Upper lobe of left lung (tissue), 6 donors: ENCODE data around the gene GTSE1. TPM values are rescaled to one million over a fixed set of nuclear protein-coding genes. Genes with fewer than 3 reads are reported as not detected.

Experiments used
- ATAC-seq, 2 donors: fragments of 200-7000 bp; cut with Tn5 transposase; one replicate each; pipeline ENCODE4 v1.9.1; 2022; ENCODE audit warnings: mild to moderate bottlenecking in 2 of 2, moderate library complexity in 2 of 2; ENCODE audit not compliant: low FRiP score in 2 of 2
- DNase-seq, 2 donors: peaks; one replicate each; pipeline ENCODE4 v3.0.0-alpha.2; 2019 to 2020
- H3K27ac ChIP-seq, 4 donors: fragments of 200-600 bp; sonication (generic); one replicate each; pipeline ENCODE4 v1.5.1; 2016 to 2019
- H3K27me3 ChIP-seq, 4 donors: fragments of 200-600 bp; sonication (generic); one replicate each; pipeline ENCODE4 v1.5.1; 2017 to 2019
- H3K36me3 ChIP-seq, 4 donors: fragments of 200-600 bp; sonication (generic); one replicate each; pipeline ENCODE4 v1.5.1; 2016 to 2019
- H3K4me1 ChIP-seq, 4 donors: fragments of 200-600 bp; sonication (generic); one replicate each; pipeline ENCODE4 v1.5.1; 2018 to 2019
- H3K4me3 ChIP-seq, 4 donors: fragments of 200-600 bp; sonication (generic); one replicate each; pipeline ENCODE4 v1.5.1; 2017 to 2019; ENCODE audit warnings: mild to moderate bottlenecking in 2 of 4, moderate library complexity in 1 of 4
- H3K9me3 ChIP-seq, 4 donors: fragments of 200-600 bp; sonication (generic); one replicate each; pipeline ENCODE4 v1.5.1; 2018 to 2019
- CTCF ChIP-seq, 6 experiments: fragments of 450-650 bp in 4 of 6; fragments of 200-600 bp in 2 of 6; sonication (generic) in 2 of 6; IDR thresholded peaks; one replicate each; pipeline ENCODE4 v1.5.1; 2016 to 2019; ENCODE audit warnings: antibody characterized with exemption in 6 of 6
- EP300 ChIP-seq, 4 donors: sonication (generic); formaldehyde crosslinking; IDR thresholded peaks; one replicate each; pipeline ENCODE4 v1.5.1; 2017; ENCODE audit warnings: antibody characterized with exemption in 4 of 4, control low read depth in 2 of 4
- POLR2A ChIP-seq, 4 donors: fragments of 450-650 bp; IDR thresholded peaks; one replicate each; pipeline ENCODE4 v1.5.1; 2016 to 2017; ENCODE audit warnings: antibody characterized with exemption in 4 of 4, mild to moderate bottlenecking in 2 of 4
- POLR2AphosphoS5 ChIP-seq, 2 donors: sonication (generic); formaldehyde crosslinking; IDR thresholded peaks; one replicate each; pipeline ENCODE4 v1.5.1; 2017; ENCODE audit warnings: antibody characterized with exemption in 2 of 2
- WGBS, 2 donors: methylation state at CpG; one replicate each; pipeline ENCODE4 v1.1.5; 2017 to 2018; 5-methylcytosine and 5-hydroxymethylcytosine counted together
- total RNA-seq, 6 donors: library from RNA; depleted of rRNA in 4 of 6; stranded (reverse); fragments of >200 nt in 4 of 6; gene quantifications; one replicate each; pipeline versions ENCODE4 v1.1.0 to v1.2.1, GENCODE V29; 2016 to 2021
- donor health status: DM: no; HTN: no; CAD: no; lungs with moderate emphysema.
- donor health status: DM: no; HTN: yes; CAD: no; lungs with severe emphysema.

The GTSE1 gene
- total RNA-seq, 6 donors from 2014 or later: 0.30 to 4.4 (median 1.4) TPM; not detected in 1

GRCh38 chr22:46367707-46368191, 71.1 kb downstream of the GTSE1 start:
- Histone ChIP-seq H3K36me3 (peaks cover 0 to 35% (median 12%) of the 10 kb centered on the region in 4 donors), H3K4me1 (peaks cover 0 to 4% (median 0%) of the 10 kb centered on the region in 4 donors), H3K27ac (peak overlapping the region in 1 of 4 donors; percentile 36), H3K27me3 (no peaks in the 10 kb centered on the region), H3K4me3 (peak overlapping the region in 1 of 4 donors; percentile 3), H3K9me3 (no peaks in the 10 kb centered on the region)
- 36 to 71% methylated on average over 9 to 19 of the region's 19 CpGs for WGBS, 2 donors
- peak; percentile 76 to 93 for DNase-seq
- peak; percentile 49 to 57 for ATAC-seq
- TF ChIP-seq EP300 (IDR thresholded peaks at IDR 0.05): no peak
- peak; percentile 67 to 97 (median 92) for TF ChIP-seq CTCF (IDR thresholded peaks at IDR 0.05)

- no peaks in the 10 kb centered on the region for H3K9me3 ChIP-seq
- no peak overlapping the region for H3K27ac ChIP-seq
- no peaks in the 10 kb centered on the region for H3K27me3 ChIP-seq
- WGBS, 2 donors: 77 to 80% methylated on average over 12 of the region's 12 CpGs
- ATAC-seq (no peak), DNase-seq (peak in 1 of 2 donors; percentile 70)
- peaks cover 0 to 10% (median 0%) of the 10 kb centered on the region in 4 donors for H3K4me1 ChIP-seq
- peaks cover 0 to 37% (median 12%) of the 10 kb centered on the region in 4 donors for H3K36me3 ChIP-seq
- no peak overlapping the region for H3K4me3 ChIP-seq
- TF ChIP-seq CTCF (IDR thresholded peaks at IDR 0.05): no peak
- no peak for TF ChIP-seq POLR2A (IDR thresholded peaks at IDR 0.05)
- no peak for TF ChIP-seq EP300 (IDR thresholded peaks at IDR 0.05)
- TF ChIP-seq POLR2AphosphoS5 (IDR thresholded peaks at IDR 0.05): no peak
Observed at GRCh38 chr22:46368422-46368821, 71.8 kb downstream of the GTSE1 start.

- Histone ChIP-seq H3K27ac (no peak overlapping the region), H3K4me1 (peaks cover 4 to 15% (median 4%) of the 10 kb centered on the region in 4 donors), H3K27me3 (no peaks in the 10 kb centered on the region), H3K9me3 (no peaks in the 10 kb centered on the region), H3K36me3 (peaks cover 0 to 32% (median 8%) of the 10 kb centered on the region in 4 donors), H3K4me3 (no peak overlapping the region)
- TF ChIP-seq EP300 (IDR thresholded peaks at IDR 0.05) (no peak), CTCF (IDR thresholded peaks at IDR 0.05) (no peak), POLR2A (IDR thresholded peaks at IDR 0.05) (no peak), POLR2AphosphoS5 (IDR thresholded peaks at IDR 0.05) (no peak)
- DNase-seq (peak in 1 of 2 donors; percentile 60), ATAC-seq (no peak)
- WGBS, 2 donors: 81 to 88% methylated on average over 21 to 31 of the region's 31 CpGs
Observed at GRCh38 chr22:46368871-46369715, 72.4 kb downstream of the GTSE1 start.

GRCh38 chr22:46369716-46370583, 73.3 kb downstream of the GTSE1 start:
- no peak overlapping the region for H3K27ac ChIP-seq
- ATAC-seq (no peak), DNase-seq (no peak)

More at GRCh38 chr22:46369716-46370583, 73.3 kb downstream of the GTSE1 start:
- no peaks in the 10 kb centered on the region for H3K27me3 ChIP-seq
- WGBS, 2 donors: 84 to 85% methylated on average over 20 to 25 of the region's 25 CpGs
- no peaks in the 10 kb centered on the region for H3K9me3 ChIP-seq
- TF ChIP-seq POLR2A (IDR thresholded peaks at IDR 0.05) (no peak), EP300 (IDR thresholded peaks at IDR 0.05) (no peak), POLR2AphosphoS5 (IDR thresholded peaks at IDR 0.05) (no peak), CTCF (IDR thresholded peaks at IDR 0.05) (no peak)
- peaks cover 11 to 23% (median 13%) of the 10 kb centered on the region in 4 donors for H3K4me1 ChIP-seq
- peaks cover 0 to 23% (median 4%) of the 10 kb centered on the region in 4 donors for H3K36me3 ChIP-seq
- H3K4me3 ChIP-seq: no peak overlapping the region
